H1 (cell line): ENCODE data around the gene AMN1.
"Not testable (repeated sequence)": the region's sequence is repeated elsewhere in the genome, so short reads cannot be mapped to it uniquely, and the experiment has no call there.

Experiments used
- CTCF ChIP-seq, 3 experiments: IDR thresholded peaks; 1 replicate in 2 of 3; 2 replicates in 1 of 3; pipeline versions ENCODE4 v1.5.1 to v1.6.1; 2011; ENCODE audit warnings: low read length in 3 of 3, mild to moderate bottlenecking in 3 of 3, inconsistent platforms in 2 of 3, low read depth in 1 of 3, moderate library complexity in 1 of 3; ENCODE audit not compliant: insufficient read depth in 1 of 3; ENCODE audit errors: control extremely low read depth in 1 of 3
- POLR2A ChIP-seq, 2 experiments: IDR thresholded peaks; 1 replicate in 1 of 2; 2 replicates in 1 of 2; pipeline ENCODE4 v1.6.1; 2011; ENCODE audit warnings: low read depth in 2 of 2, low read length in 2 of 2, mild to moderate bottlenecking in 2 of 2; ENCODE audit errors: control extremely low read depth in 1 of 2
- POLR2AphosphoS5 ChIP-seq: IDR thresholded peaks from 2 replicates; pipeline ENCODE4 v1.6.1; 2011; ENCODE audit warnings: low read depth, low read length
- SP1 ChIP-seq: IDR thresholded peaks from 2 replicates; pipeline ENCODE4 v1.6.1; 2011; ENCODE audit warnings: low read depth, low read length

GRCh38 chr12:31731203-31731602, 2.4 kb upstream of the AMN1 start:
- TF ChIP-seq POLR2A (IDR thresholded peaks at IDR 0.05; ENCODE audit: control extremely low read depth in 1 of 2, low read depth in 2 of 2, low read length in 2 of 2); POLR2AphosphoS5; SP1; CTCF (IDR thresholded peaks at IDR 0.05; ENCODE audit: control extremely low read depth in 1 of 3, insufficient read depth in 1 of 3, low read depth in 1 of 3, low read length in 3 of 3): not testable (repeated sequence)
